Hematopoietic multipotent progenitor cell treated with erythropoietin and hydrocortisone succinate and interleukin-3 and kit ligand, for 6 days (in vitro differentiated cells): ENCODE measurements around the gene INF2.
"Not testable (repeated sequence)": the region's sequence is repeated elsewhere in the genome, so short reads cannot be mapped to it uniquely, and the experiment has no call there.

Experiments
- DNase-seq: peaks from one replicate; pipeline ENCODE4 v3.0.0-alpha.2; 2015

INF2 gene

DNA sequence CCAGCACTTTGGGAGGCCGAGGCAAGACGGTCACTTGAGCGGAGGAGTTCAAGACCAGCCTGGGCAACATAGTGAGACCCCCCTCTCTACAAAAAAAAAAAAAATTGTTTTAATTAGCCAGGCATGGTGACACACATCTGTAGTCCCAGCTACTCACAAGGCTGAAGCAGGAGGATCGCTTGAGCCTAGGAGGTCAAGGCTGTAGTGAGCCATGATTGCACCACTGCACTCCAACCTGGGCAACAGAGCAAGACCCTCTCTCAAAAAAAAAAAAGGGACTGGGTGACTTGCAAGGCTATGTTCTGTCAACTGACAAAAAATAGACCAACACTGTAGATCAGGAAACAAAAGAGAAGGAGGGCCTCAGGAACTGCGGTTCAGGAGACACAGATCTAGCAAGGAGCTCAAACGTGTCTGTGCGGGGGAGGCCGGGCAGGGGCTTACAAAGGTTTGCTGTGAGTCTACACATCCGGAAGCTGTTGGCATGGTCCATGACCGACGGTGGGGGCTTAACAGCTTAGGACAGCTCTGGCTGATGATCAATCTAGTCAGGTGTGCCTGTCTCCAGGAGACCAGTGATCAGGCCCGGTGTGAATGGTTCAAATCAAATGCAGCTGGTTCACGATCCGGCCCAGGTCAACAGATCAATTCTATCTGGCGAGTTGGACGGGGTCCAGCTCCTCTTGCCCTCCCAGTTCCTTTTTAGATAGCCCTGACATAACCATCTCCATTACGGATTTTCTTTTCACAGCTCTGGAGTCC, 31.7 kb upstream of the INF2 start:
- DNase-seq, result no peak

DNA sequence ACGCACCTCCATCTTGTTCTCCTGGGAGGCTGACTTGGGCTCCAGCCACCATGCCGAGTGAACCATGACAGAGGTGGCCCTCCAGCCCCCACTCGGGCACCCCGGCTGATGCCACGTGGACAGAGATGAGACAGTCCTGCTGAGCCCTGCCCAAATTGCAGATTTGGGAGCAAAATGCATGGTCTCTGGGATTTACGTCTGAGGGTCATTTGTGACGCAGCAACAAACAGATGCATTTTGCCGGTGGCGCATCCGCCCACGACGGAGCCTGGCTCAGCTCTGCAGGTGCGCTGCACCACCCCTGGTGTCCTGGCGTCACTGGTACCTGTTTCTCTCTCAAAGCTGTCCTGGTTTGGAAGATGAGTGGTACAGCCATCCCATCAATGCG, 31.1 kb upstream of the INF2 start:
- no peak for DNase-seq

DNA sequence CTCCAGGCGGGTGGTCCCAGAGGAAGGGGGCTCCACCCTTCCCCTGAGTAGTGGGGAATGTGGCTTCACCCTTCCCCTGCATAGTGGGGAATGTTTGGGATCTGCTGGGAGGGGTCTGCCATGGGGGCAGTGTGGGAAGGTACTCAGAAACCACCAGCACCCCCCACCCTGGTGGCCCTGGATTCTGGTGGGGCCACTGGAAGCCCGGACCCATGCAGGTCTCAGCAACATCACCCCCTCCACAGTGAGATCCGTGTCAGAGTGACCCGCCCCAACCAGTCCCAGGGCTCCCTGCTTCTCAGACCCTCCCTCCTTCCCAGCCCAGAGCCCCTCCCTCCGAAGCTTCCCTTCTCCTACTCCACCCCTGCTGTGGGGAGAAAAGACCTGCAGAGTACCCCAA, 30.3 kb upstream of the INF2 start:
- no peak for DNase-seq

DNA sequence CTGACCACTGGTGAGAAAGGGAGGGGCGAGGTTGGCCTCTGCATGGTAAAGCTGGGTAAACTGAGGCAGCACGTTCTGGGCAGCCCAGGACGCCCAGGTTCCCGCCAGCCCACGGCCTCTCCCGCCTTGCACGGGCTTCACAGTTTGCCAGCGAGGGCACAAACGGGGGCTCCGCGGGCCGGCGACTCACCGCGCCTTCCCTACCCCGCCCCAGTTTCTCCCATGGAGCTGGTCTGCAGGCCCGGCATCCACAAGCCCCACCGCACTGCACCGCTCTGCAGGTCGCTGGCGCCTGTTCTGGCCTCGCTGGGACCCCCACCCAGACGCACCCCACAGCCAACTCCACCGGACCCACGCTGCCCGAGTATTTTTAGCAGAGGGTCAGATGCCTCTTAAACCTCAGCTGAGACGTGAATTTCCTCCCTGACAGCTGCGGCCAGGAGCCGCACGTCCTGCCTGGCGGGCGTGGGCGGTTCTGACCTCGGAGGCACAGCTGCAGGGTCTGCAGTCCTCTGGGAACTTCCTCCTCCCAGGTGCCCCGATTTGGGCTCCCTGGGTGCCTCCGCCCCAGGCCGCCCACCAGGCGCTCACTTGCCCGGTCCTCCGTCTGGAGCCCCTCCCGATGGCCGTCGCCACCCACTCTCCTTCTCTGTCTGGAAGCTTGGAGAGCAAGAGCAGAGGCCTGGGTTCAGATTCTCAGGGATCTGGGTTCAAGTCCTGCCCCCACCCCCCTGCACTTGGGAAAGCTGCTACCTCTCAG, 29.5 kb upstream of the INF2 start:
- DNase-seq, result no peak

DNA sequence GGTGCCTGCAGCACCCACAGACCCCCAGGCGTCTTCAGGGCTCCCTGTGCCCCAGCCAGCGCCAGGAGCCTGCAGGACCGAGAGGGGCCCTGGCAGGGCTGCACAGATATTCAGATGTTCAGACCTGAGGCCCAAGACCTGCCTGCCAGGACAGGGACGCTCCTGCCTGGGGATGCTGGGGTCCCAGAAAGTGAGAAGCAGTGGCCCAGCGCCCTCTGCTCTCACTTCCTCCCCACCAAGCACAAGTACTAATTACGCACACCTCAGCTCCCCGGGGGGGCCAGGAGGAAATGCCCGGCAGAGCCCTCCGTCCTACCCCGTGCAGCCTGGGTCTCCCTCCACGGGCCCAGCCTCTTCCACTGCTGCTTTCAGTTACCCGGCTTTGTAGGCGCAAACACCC, 28.8 kb upstream of the INF2 start:
- DNase-seq, result no peak

DNA sequence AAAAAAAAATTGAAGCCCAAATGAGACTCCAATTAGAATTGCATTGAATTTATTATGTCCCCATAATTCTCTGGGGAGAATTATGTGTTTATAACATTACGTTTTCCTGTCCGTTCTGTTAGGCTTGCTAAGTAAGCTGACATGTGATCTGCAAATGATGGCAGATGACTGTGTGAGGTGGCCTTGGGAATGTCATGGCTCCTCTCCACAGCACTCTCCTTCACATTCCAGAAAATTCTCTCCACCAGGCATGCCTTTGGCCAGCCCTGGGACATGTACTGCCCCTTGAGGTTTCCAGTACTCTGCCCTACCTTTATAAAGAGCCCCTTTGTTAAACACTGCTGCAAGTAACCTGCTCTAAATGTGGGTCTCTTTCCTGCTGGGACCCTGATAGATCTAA, 28.3 kb upstream of the INF2 start:
- DNase-seq, result no peak

DNA sequence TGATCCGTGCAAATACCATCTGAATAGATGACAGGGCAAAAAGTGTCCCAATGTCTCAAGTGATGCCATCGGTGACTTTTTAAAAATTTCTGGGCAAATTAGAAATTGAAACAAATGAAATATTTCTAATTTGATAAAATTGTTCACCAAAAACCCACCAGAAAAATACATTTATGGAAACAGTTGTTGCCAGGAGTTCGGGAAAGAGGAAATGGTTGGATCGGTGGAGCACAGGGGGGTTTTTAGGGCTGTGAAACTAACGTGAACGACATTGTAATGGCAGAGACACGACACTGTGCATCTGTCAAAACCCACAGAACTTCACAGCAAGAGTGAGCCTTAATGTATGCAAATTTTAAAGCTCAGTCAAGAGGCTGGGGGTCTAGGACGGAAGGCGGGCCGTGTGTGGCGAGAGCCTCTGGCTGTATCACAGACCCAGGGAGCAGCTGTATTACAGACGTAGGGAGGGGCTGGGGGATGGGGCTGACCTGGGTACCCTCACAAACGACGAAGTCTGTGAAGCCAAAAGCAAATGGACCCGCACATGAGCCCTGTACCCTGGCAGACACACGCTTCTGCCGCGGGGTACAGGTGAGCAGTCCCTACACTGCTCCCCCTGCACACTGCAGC, 27.8 kb upstream of the INF2 start:
- DNase-seq, result not testable (repeated sequence)

DNA sequence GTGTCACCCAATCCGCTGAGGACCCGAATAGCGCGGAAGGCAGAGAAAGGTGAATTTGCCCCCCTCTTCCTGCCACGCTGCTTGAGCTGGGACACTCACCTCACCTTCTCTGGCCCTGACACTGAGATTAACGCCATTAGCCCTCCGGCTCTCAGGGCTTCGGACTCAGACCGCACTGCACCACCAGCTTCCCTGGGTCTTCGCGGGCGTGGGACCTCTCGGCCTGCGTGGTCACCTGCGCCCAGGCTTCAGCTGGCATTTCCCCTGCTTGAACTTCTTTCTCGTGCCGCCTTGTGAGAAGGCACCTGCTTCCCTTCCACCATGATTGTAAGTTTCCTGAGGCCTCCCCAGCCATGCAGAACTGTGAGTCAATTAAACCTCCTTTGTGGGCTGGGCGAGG, 26.9 kb upstream of the INF2 start:
- not testable (repeated sequence) for DNase-seq

DNA sequence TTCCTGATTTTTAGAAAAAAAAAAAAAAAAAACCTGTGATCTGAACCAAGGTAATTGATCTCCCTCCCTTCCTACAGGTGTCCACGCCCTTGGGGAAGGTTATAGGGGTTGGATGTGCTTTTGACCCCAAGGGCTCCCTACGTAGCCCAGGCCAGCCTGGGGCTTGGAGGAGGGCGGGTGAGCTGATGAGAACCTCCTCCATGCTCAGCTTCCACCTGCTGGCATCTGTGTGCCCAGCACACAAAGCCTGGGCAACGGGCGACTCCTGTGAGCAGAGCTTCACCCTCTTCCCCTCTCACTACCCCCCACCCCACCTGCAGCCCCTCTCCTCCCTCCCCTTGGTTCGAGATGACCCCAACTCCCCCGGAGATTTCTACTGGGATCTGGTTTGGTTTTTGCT, 25.3 kb upstream of the INF2 start:
- no peak for DNase-seq

DNA sequence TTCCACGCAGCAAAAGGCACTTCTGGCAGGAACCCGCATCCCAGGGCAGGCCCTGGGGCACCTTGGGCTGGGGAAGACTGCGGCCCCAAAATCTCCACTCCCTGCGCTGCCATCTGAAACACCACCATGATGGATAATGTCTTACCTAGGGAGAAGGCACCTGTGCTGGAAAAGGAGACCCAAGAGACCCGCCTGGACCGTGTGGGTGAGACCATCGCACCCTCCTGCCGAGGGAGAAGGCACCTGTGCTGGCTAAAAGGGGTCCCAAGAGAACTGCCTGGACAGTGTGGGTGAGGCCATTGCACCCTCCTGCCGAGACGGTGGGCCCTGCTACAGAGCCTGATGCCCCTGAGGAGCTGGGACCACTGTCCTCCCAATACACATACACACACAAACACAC, 24.8 kb upstream of the INF2 start:
- no peak for DNase-seq

DNA sequence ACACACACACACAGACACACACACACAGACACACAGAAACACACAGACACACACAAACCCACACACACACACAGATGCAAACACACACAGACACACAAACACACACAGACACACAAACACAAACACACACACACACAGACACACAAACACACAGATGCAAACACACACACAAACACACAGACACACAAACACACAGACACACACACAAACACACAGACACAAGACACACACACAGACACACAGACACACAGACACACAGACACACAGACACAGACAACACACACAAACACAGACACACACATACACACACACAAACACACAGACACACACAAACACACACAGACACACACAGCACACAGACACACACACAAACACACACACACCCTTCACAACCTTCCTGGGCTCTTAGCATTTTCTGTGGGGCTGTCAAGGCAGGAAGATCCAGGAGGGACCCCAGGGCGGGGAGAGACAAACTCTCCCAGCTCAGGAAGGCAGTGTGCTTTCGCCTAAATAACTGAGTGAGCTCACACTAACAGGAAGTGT, 24.2 kb upstream of the INF2 start:
- no peak for DNase-seq

DNA sequence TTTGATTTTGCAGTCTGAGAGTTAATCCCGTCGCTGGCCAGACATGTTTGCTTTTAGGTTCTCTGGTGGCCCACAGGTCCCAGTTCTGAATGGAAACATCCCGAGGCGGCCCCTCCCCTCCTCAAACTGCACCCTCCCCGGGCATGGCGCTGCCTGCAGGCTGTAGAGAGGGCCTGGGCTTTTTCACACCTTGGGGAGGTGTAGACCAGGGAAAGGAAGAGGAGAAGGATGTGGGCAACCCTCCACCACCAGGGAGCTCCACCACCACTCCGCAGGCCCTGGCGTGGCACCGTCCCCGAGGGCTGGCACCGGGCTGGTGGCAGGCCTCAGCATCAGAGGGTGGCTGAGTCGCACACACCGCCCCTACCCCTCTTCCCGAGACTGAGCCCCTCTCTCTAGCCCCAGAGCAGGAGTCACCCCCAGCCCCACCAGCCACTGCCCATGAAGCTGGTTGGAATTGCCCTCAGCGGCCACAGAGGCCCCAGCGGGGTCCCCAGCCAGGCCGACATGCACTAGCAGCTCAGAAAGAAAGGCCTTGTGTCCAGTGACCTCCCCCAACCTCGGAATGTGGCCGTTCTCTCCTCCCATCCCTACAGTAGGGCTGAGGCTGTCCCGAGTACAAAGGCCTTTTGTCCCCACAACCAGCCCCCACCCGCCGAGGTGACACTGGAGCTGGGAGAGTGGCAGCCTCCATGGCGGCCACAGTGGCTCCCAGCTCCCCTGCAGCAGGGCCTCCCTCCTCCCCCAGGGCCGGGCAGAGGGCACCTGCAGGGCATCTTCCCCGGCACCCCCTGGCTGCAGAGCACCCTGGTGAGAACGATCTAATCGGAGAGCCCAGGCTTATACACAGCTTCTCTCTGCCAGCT, 23.5 kb upstream of the INF2 start:
- peak; percentile 60 for DNase-seq

DNA sequence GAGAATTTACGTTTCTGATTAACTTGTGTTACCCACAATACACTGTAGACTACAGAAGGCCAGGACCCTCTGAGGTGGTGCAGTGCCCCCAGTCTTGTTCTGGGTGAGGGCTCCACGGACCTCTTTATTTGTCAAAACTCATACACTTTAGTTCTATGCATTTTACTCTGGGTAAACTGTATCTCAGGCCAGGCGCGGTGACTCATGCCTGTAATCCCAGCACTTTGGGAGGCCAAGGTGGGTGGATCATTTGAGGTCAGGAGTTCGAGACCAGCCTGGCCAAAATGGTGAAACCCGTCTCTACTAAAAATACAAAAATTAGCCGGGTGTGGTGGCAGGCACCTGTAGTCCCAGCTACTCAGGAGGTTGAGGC, 22.9 kb upstream of the INF2 start:
- not testable (repeated sequence) for DNase-seq

DNA sequence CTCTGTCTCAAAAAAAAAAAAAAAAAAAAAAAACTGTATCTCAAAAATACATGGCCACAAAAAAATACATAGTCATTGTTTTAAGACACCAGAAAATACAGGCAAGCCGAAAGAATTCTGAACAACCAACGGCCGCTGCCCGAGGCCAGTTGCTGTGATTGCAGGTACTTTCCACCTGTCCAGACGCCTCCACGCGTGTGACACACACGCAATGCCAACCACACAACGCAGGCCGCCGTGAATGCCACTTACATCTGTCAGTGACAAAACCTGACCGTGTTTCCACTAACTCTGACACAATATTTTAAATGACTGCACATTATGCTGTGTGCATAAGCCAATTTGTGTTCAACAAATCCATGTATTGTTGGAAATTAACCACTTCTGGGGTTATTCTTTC, 22.4 kb upstream of the INF2 start:
- DNase-seq, result no peak

DNA sequence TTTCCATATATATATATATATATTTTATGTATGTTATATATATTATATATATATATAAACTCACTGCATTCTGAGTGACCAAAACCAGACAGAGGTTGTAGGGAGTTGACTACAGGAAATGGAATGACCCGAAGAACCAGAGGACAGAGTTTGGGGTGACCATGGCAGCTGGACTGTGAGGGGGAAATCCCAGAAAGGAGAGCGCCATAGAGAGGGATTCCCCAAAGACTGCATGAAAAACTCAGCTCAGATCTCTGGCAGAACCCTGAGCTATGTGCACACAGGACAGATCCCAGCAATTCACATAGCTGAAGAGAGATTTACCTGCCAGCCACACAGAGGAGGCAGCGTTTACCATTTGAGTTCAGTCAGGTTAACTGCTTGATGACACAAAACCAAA, 19.7 kb upstream of the INF2 start:
- no peak for DNase-seq

DNA sequence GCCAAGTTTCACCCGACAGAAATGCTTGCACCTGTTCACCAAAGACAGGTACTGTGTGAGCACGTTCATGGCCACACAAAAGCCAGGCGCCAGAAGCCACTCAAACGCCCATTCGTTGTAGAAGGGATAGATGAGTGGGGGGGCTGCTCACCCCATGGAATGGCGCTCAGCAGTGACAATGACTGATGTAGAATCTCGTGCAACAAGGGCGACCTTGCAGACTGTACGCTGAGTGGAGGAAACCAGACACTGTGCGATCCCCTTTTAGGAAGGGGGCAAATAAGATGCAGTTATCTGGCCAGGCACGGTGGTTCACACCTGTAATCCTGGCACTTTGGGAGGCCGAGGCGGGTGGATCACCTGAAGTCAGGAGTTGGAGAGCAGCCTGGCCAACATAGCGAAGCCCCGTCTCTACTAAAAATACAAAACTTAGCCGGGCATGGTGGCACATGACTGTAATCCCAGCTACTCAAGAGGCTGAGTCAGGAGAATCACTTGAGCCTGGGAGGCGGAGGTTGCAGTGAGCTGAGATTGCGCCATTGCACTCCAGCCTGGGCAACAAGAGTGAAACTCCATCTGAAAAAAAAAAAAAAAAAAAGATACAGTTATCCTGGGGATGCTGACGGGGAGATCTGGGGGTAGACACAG, 18.0 kb upstream of the INF2 start:
- DNase-seq, result not testable (repeated sequence)

DNA sequence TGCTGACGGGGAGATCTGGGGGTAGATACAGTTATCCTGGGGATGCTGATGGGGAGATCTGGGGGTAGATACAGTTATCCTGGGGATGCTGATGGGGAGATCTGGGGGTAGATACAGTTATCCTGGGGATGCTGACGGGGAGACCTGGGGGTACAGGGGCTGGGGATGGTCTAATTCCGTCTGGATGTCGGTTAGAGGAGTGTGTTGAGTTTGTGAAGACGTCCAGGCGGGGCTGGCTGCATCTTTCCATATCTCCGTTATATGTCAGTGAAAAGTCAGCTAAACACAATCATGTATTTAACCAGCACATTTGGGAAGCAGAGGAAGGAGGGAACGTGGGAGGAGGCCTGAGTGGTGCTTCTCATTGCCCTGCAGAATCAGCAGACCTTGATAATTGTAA, 17.3 kb upstream of the INF2 start:
- DNase-seq, result not testable (repeated sequence)

DNA sequence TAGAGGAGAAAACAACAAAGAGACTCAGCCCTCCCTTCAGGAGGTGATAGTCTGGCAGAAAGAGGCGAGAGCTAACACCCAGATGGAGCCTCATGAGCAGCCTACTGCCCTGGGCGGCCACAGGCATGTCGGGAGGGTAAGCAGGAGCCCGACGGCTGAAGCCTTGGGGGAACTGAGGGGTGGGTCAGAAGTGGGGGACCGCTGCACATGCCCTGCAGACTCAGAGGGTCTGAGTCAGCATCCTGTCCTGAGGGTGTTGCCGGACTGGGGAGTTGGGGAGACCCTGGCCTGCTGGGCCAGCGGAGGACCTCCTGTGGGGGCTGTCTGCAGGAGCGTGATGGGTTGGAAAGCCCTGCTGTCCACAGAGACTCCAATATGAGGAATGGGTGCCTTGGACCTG, 15.9 kb upstream of the INF2 start:
- no peak for DNase-seq

DNA sequence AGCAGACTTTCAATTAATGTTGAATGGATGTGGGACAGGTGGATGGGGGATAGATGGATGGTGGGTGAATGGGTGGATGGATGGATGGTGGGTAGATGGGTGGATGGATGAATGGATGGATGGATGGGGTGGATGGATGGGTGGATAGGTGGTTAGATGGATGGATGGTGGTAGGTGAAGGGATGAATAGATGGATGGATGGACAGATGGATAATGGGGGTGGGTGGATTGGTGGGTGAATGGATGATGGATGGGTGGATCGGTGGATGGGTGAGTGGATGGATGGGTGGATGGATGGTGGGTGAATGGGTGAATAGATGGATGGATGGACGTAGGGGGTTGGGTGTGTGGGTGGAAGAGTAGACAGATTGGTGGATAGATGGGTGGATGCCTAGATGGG, 14.0 kb upstream of the INF2 start:
- DNase-seq, result no peak

DNA sequence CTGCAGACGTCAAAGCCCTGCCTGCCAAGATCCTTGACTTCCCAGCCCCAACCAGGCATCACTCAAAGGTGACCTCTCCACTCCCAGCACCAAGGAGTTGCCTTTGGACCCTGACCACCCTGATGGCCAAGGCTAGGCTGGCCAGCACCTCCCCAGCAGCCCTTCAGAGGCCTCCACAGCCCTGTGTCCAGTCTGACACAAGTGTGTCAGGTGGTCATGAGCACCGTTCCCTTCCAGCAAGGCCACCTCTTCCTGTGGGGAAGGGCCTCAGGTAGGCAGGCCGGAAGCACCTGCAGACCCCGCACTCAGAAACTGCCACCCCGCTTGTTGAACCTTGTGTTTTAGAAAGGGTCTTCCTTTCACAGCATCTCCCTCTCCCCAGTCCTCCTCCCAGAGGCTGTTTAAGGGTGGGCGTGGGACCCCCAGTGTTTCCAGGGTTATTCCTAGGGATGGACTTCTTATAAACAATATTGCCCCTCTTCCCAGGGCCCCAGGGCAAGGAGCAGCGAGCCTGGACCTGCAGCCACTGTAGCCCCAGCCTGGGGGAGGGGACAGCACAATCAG, 13.2 kb upstream of the INF2 start:
- DNase-seq, result no peak

DNA sequence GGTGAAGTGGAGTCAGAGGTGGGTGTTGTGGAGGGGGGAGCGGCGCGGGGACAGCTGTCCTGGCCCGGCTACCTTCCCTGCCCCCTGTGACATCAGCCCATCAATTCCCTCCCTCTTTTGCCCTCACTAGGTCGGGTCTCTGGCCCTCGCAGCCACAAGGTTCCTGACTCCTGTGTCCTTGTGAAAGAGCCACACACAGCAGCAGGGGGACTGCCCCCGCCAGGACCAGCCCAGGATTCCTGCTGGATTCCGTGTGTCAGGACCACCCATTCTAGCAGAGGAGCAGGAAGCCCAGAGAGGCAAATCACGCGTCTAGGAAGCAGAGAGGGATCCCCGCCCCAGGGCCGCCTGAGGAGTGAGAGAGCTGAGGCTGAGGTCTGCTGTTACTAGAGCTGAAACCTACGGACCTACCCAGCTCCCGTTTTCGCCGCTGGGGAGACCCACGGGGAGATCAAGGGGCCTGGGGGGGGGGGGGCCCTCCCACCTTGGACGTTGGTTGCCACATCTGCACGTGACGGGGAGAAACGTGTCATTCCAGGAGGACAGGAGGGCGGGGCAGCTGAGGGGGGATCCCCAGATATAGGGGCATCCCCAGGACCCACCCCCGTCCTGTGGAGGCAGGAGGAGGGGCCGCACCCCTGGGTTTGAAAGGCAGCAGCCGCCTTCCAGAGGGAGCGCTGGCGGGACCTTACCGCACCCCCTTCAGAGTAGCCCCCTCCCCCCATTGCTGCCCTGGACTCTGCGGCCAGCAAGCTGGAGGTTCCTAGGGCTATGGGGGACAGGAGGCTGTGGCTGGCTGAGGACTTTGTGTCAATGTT, 12.5 kb upstream of the INF2 start:
- DNase-seq, result no peak
